Measurements from ENCODE around the gene MTF1. TPM values are rescaled to one million over a fixed set of nuclear protein-coding genes. Genes with fewer than 3 reads are reported as not detected.

Gene MTF1
- total RNA-seq, 2 experiments from 2014 or later, result 16.1 to 23.8 TPM

GRCh38 chr1:37850352-37850955 is 8.9 kb downstream of the MTF1 start:
- H3K9me3 Mint-ChIP-seq (ENCODE audit: low read depth), result no peaks in the 10 kb centered on the region
- H3K4me1 Mint-ChIP-seq, result peaks cover 53% of the 10 kb centered on the region
- peaks cover 27% of the 10 kb centered on the region for H3K36me3 Mint-ChIP-seq (ENCODE audit: low read depth)
- ATAC-seq (no peak), DNase-seq (no peak)
- ChIA-PET CTCF (interaction anchor here (0.9 to 2.2 kb wide), 6 partner anchors 9 to 247 kb away, joined by 3 to 8 read pairs (median 4); partner anchors contain the start of gene MTF1), POLR2A (no interaction called here)
- H3K4me3 Mint-ChIP-seq, result no peak overlapping the region
- H3K27me3 Mint-ChIP-seq, result no peaks in the 10 kb centered on the region
- intact Hi-C loops (cut with DNase I, micrococcal nuclease), result loop anchor here in 1 of 2 experiments (10.0 kb wide), 1 partner anchor 376 kb away; the partner anchor contains the start of gene ZC3H12A
- H3K27ac Mint-ChIP-seq, result no peak overlapping the region

GRCh38 chr1:37849480-37849879 is 9.9 kb downstream of the MTF1 start:
- CTCF ChIA-PET, result interaction anchor here (1.2 kb wide), 1 partner anchor 246 kb away, joined by 3 read pairs; no protein-coding TSS in a partner anchor
- no peak for DNase-seq
- POLR2A ChIA-PET, result no interaction called here
- intact Hi-C loops (cut with DNase I, micrococcal nuclease), result no loop called here
- H3K36me3 Mint-ChIP-seq (ENCODE audit: low read depth), result peaks cover 26% of the 10 kb centered on the region
- no peak for ATAC-seq
- H3K27me3 Mint-ChIP-seq, result no peaks in the 10 kb centered on the region
- H3K9me3 Mint-ChIP-seq (ENCODE audit: low read depth), result no peaks in the 10 kb centered on the region
- H3K4me3 Mint-ChIP-seq, result no peak overlapping the region
- peaks cover 51% of the 10 kb centered on the region for H3K4me1 Mint-ChIP-seq
- no peak overlapping the region for H3K27ac Mint-ChIP-seq

GRCh38 chr1:37846647-37847339 is 12.6 kb downstream of the MTF1 start:
- peak; percentile 19 for ATAC-seq
- Mint-ChIP-seq H3K9me3 (ENCODE audit: low read depth) (no peaks in the 10 kb centered on the region), H3K27me3 (no peaks in the 10 kb centered on the region), H3K36me3 (ENCODE audit: low read depth) (peaks cover 20% of the 10 kb centered on the region), H3K27ac (peak overlapping the region; percentile 86), H3K4me1 (peaks cover 48% of the 10 kb centered on the region), H3K4me3 (peak overlapping the region; percentile 57)
- peak; percentile 22 for DNase-seq
- ChIA-PET POLR2A (interaction anchor here (0.7 kb wide), 1 partner anchor 64 kb away, joined by 11 read pairs; no protein-coding TSS in a partner anchor), CTCF (interaction anchor here (0.6 to 1.6 kb wide), 4 partner anchors 12 to 151 kb away, joined by 3 to 10 read pairs (median 3); partner anchors contain the start of gene MTF1)
- intact Hi-C loops (cut with DNase I, micrococcal nuclease), result no loop called here

- CTCF ChIA-PET, result interaction anchor here (0.9 to 1.8 kb wide), 2 partner anchors 10 to 24 kb away, joined by 3 to 4 read pairs; no protein-coding TSS in a partner anchor
- no peaks in the 10 kb centered on the region for H3K9me3 Mint-ChIP-seq (ENCODE audit: low read depth)
- H3K4me3 Mint-ChIP-seq, result no peak overlapping the region
- DNase-seq, result no peak
- intact Hi-C loops (cut with DNase I, micrococcal nuclease), result no loop called here
- H3K27me3 Mint-ChIP-seq, result no peaks in the 10 kb centered on the region
- peaks cover 20% of the 10 kb centered on the region for H3K36me3 Mint-ChIP-seq (ENCODE audit: low read depth)
- H3K4me1 Mint-ChIP-seq, result peaks cover 48% of the 10 kb centered on the region
- POLR2A ChIA-PET, result no interaction called here
- no peak for ATAC-seq
- peak overlapping the region; percentile 21 for H3K27ac Mint-ChIP-seq
These were observed 13.6 kb downstream of the MTF1 start for GRCh38 chr1:37845786-37846185.

- Mint-ChIP-seq H3K9me3 (ENCODE audit: low read depth) (no peaks in the 10 kb centered on the region), H3K27ac (no peak overlapping the region), H3K27me3 (no peaks in the 10 kb centered on the region), H3K36me3 (ENCODE audit: low read depth) (peaks cover 23% of the 10 kb centered on the region), H3K4me3 (no peak overlapping the region), H3K4me1 (peaks cover 48% of the 10 kb centered on the region)
- no peak for DNase-seq
- intact Hi-C loops (cut with DNase I, micrococcal nuclease), result no loop called here
- ChIA-PET CTCF (interaction anchor here (1.0 to 1.8 kb wide), 3 partner anchors 10 to 17 kb away, joined by 3 to 4 read pairs (median 3); no protein-coding TSS in a partner anchor), POLR2A (no interaction called here)
- ATAC-seq, result no peak
These were observed 14.2 kb downstream of the MTF1 start for GRCh38 chr1:37845049-37845646.

GRCh38 chr1:37844536-37844935 is 14.9 kb downstream of the MTF1 start:
- H3K27me3 Mint-ChIP-seq, result no peaks in the 10 kb centered on the region
- peaks cover 28% of the 10 kb centered on the region for H3K36me3 Mint-ChIP-seq (ENCODE audit: low read depth)
- ChIA-PET POLR2A (no interaction called here), CTCF (interaction anchor here (1.0 to 1.8 kb wide), 3 partner anchors 11 to 18 kb away, joined by 3 to 4 read pairs (median 3); no protein-coding TSS in a partner anchor)
- intact Hi-C loops (cut with DNase I, micrococcal nuclease), result no loop called here
- H3K27ac Mint-ChIP-seq, result no peak overlapping the region
- ATAC-seq, result no peak
- H3K9me3 Mint-ChIP-seq (ENCODE audit: low read depth), result no peaks in the 10 kb centered on the region
- no peak for DNase-seq
- H3K4me3 Mint-ChIP-seq, result no peak overlapping the region
- H3K4me1 Mint-ChIP-seq, result peaks cover 47% of the 10 kb centered on the region

GRCh38 chr1:37841652-37842051 is 17.7 kb downstream of the MTF1 start:
- Mint-ChIP-seq H3K4me3 (no peak overlapping the region), H3K9me3 (ENCODE audit: low read depth) (no peaks in the 10 kb centered on the region), H3K4me1 (peaks cover 28% of the 10 kb centered on the region), H3K27ac (no peak overlapping the region), H3K27me3 (no peaks in the 10 kb centered on the region), H3K36me3 (ENCODE audit: low read depth) (peaks cover 28% of the 10 kb centered on the region)
- ChIA-PET POLR2A (no interaction called here), CTCF (interaction anchor here (1.0 kb wide), 1 partner anchor 149 kb away, joined by 3 read pairs; no protein-coding TSS in a partner anchor)
- ATAC-seq (no peak), DNase-seq (no peak)
- intact Hi-C loops (cut with DNase I, micrococcal nuclease), result no loop called here

- peaks cover 18% of the 10 kb centered on the region for H3K4me1 Mint-ChIP-seq
- H3K4me3 Mint-ChIP-seq, result no peak overlapping the region
- H3K36me3 Mint-ChIP-seq (ENCODE audit: low read depth), result peaks cover 28% of the 10 kb centered on the region
- no peak overlapping the region for H3K27ac Mint-ChIP-seq
- no peak for DNase-seq
- CTCF ChIA-PET, result interaction anchor here (0.6 to 0.7 kb wide), 2 partner anchors 19 to 467 kb away, joined by 3 to 4 read pairs; no protein-coding TSS in a partner anchor
- H3K9me3 Mint-ChIP-seq (ENCODE audit: low read depth), result no peaks in the 10 kb centered on the region
- intact Hi-C loops (cut with DNase I, micrococcal nuclease), result no loop called here
- POLR2A ChIA-PET, result no interaction called here
- no peak for ATAC-seq
- no peaks in the 10 kb centered on the region for H3K27me3 Mint-ChIP-seq
These were observed 18.7 kb downstream of the MTF1 start for GRCh38 chr1:37840711-37841110.

- H3K27ac Mint-ChIP-seq, result no peak overlapping the region
- DNase-seq, result no peak
- no peaks in the 10 kb centered on the region for H3K27me3 Mint-ChIP-seq
- H3K9me3 Mint-ChIP-seq (ENCODE audit: low read depth), result no peaks in the 10 kb centered on the region
- POLR2A ChIA-PET, result no interaction called here
- peaks cover 10% of the 10 kb centered on the region for H3K4me1 Mint-ChIP-seq
- intact Hi-C loops (cut with DNase I, micrococcal nuclease), result no loop called here
- H3K36me3 Mint-ChIP-seq (ENCODE audit: low read depth), result peaks cover 29% of the 10 kb centered on the region
- no peak for ATAC-seq
- H3K4me3 Mint-ChIP-seq, result no peak overlapping the region
- CTCF ChIA-PET, result interaction anchor here (1.2 kb wide), 1 partner anchor 20 kb away, joined by 3 read pairs; no protein-coding TSS in a partner anchor
These were observed 19.7 kb downstream of the MTF1 start for GRCh38 chr1:37839676-37840075.

GRCh38 chr1:37836788-37837187 is 22.6 kb downstream of the MTF1 start:
- Mint-ChIP-seq H3K9me3 (ENCODE audit: low read depth) (no peaks in the 10 kb centered on the region), H3K4me1 (no peaks in the 10 kb centered on the region), H3K27ac (no peak overlapping the region), H3K27me3 (no peaks in the 10 kb centered on the region), H3K36me3 (ENCODE audit: low read depth) (peaks cover 34% of the 10 kb centered on the region), H3K4me3 (no peak overlapping the region)
- DNase-seq (no peak), ATAC-seq (no peak)
- CTCF ChIA-PET, result interaction anchor here (0.9 kb wide), 1 partner anchor 24 kb away, joined by 3 read pairs; no protein-coding TSS in a partner anchor
- POLR2A ChIA-PET, result no interaction called here
- intact Hi-C loops (cut with DNase I, micrococcal nuclease), result no loop called here

- Mint-ChIP-seq H3K4me1 (peaks cover under 1% of the 10 kb centered on the region), H3K36me3 (ENCODE audit: low read depth) (peaks cover 32% of the 10 kb centered on the region), H3K9me3 (ENCODE audit: low read depth) (no peaks in the 10 kb centered on the region), H3K27me3 (no peaks in the 10 kb centered on the region), H3K27ac (no peak overlapping the region), H3K4me3 (no peak overlapping the region)
- ATAC-seq, result no peak
- intact Hi-C loops (cut with DNase I, micrococcal nuclease), result no loop called here
- CTCF ChIA-PET, result interaction anchor here (1.3 kb wide), 1 partner anchor 28 kb away, joined by 5 read pairs; the partner anchor contains the start of gene MTF1
- DNase-seq, result no peak
- POLR2A ChIA-PET, result no interaction called here
These were observed 27.6 kb downstream of the MTF1 start for GRCh38 chr1:37831809-37832208.

Measured in activated CD4-positive, alpha-beta T cell treated with anti-CD3 and anti-CD28 coated beads for 36 hours (primary cell).